GM10266 (cell line): ENCODE measurements around the gene GRIA3.

ENCODE experiments used
- DNase-seq: peaks from one replicate; pipeline ENCODE4 v3.0.0; 2012; ENCODE audit errors: extremely low spot score
- CTCF ChIP-seq: IDR thresholded peaks from 2 replicates; pipeline ENCODE4 v1.5.1; 2012; ENCODE audit warnings: mild to moderate bottlenecking, low read depth; ENCODE audit not compliant: control insufficient read depth, insufficient read depth; ENCODE audit errors: missing control alignments

The GRIA3 gene

GRCh38 chrX:123481913-123482851, 298.1 kb downstream of the GRIA3 start:
- no peak for TF ChIP-seq CTCF
- no peak for DNase-seq

DNA sequence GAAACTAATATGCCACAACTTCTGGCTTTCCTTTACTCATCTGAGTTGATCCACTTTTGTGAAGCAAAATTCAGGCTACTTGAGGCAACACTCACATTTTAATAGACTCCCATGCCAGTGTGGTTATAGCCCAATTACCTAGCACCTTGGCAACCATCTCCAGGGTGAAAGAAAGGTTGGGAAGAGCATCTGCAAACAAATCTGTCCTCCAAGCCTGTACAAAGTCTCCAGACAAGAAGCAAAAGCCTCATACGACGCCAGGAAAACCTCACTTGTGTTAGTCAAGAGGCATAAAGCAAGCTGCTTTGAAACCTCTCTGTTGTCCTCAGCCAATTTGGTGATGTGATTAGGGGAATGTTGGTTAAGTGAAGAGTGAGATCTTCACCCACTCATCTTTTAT, 302.2 kb downstream of the GRIA3 start:
- DNase-seq: no peak
- TF ChIP-seq CTCF: no peak

DNA sequence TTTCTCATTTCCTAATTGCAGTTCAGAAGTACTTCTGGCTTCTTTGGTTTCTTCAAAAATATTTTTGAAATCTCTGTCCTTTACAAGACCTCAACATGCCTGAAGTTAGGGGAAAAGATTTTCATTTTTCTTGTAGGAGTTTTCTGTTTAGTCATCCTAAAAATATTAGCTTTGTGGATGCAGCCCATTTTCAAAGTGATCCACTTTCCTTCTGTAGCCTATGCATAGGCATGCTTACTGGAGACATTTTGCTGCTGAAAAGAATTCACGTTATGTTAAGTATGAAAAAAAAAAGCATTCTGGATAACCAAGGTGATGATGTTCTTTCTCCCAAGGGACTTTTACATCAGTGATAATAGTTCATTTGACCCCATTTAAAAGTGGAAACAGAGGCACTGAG, 303.2 kb downstream of the GRIA3 start:
- no peak for DNase-seq
- TF ChIP-seq CTCF: no peak

DNA sequence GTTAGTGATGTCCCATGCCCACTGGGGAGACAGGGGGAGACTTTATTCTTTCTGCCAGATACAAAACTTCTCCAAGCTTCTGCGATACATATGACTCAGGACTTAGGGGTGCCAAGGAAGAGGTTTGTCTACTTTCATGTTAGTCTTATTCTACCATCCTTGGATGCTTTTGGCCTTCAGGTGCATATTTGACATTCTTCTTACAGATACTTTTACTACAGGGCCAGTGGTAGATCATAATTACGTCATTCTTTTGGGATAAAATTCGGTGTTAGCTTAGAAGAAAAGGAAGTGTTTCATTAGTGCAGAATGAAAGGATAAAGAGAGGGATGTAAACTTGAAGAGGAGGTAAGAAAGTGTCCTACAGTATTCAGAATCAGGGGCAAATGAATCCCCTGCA, 303.6 kb downstream of the GRIA3 start:
- no peak for TF ChIP-seq CTCF
- no peak for DNase-seq

DNA sequence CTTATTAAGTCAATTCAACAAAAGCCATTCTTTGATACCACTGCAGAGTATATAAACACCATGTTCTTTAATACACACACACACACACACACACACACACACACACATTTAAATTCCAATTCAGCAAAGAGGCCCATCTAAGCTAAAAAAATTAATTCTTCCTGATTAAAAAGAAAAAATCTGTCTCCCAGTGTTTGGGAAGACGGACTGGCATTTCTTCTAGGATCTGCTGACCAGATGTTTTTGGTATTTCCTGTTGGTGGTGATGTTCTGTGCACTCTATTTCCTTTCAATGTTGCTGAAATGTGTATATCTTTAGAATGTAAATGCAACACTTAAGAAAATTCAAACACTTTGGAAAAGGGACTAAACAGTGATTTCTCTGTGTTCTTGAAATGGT, 304.9 kb downstream of the GRIA3 start:
- no peak for DNase-seq

DNA sequence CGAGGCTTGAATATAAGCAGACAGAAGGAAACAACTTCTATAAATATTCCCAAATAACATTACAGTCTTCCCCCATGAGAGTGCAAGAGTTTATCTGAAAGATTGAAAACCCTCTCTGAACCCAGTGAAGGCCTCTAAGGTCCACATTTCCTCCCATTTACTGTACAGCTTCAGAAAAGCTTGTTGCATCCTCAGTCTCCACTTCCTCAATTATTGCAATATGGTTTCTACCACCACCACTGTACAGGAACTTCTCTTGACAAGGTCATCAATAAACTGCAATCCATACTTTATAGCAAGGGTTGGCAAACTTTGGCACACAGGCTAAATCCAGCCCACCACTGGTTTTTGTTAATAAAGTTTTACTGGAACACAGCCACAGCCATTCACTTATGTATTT, 309.8 kb downstream of the GRIA3 start:
- no peak for TF ChIP-seq CTCF
- DNase-seq: no peak

More for the DNA sequence above, 304.9 kb downstream of the GRIA3 start:
- no peak for TF ChIP-seq CTCF

GRCh38 chrX:123499787-123500186, 315.7 kb downstream of the GRIA3 start:
- no peak for DNase-seq
- no peak for TF ChIP-seq CTCF
